Adrenal gland (tissue), 12 donors: ENCODE data around the gene CDH4. TPM values are rescaled to one million over a fixed set of nuclear protein-coding genes. Genes with fewer than 3 reads are reported as not detected.

Experiments used
- DNase-seq, 7 donors: peaks; one replicate each; pipeline ENCODE4 v3.0.0-alpha.2; 2019 to 2020
- H3K27ac ChIP-seq, 5 donors: fragments of 200-600 bp; sonication (generic) in 4 of 5; 1 replicate in 3 of 5; 2 replicates in 2 of 5; pipeline versions ENCODE4 v1.5.1 to v1.8.0; 2016 to 2020; ENCODE audit warnings: mild to moderate bottlenecking in 1 of 5
- H3K27me3 ChIP-seq: fragments of 200-600 bp; 2 replicates; pipeline ENCODE4 v1.8.0; 2021
- H3K36me3 ChIP-seq, 2 donors: fragments of 200-600 bp; replicated peaks in 1 of 2; 1 replicate in 1 of 2; 2 replicates in 1 of 2; pipeline versions ENCODE4 v1.5.1 to v1.8.0; 2018 to 2022
- H3K4me1 ChIP-seq, 2 donors: fragments of 200-600 bp; replicated peaks in 1 of 2; 1 replicate in 1 of 2; 2 replicates in 1 of 2; pipeline versions ENCODE4 v1.5.1 to v1.8.0; 2018 to 2021
- H3K4me3 ChIP-seq, 4 donors: fragments of 200-600 bp; sonication (generic) in 3 of 4; one replicate each; pipeline ENCODE4 v1.5.1; 2016 to 2018
- H3K9me3 ChIP-seq, 3 donors: fragments of 200-600 bp; sonication (generic) in 1 of 3; replicated peaks in 1 of 3; 1 replicate in 2 of 3; 2 replicates in 1 of 3; pipeline versions ENCODE4 v1.5.1 to v1.8.0; 2016 to 2021
- POLR2A ChIP-seq, 2 donors: fragments of 450-650 bp; IDR thresholded peaks; one replicate each; pipeline ENCODE4 v1.6.1; 2017; ENCODE audit warnings: antibody characterized with exemption in 2 of 2, mild to moderate bottlenecking in 2 of 2, moderate library complexity in 1 of 2
- WGBS, 4 donors: extraction: QIAGEN DNeasy Blood & Tissue Kit in 2 of 4; methylation state at CpG; one replicate each; pipeline versions ENCODE4 v1.1.5 to v1.1.7; 2013 to 2017; 5-methylcytosine and 5-hydroxymethylcytosine counted together
- intact Hi-C, 2 donors: fragments of 100-400 bp; cut with DNase I; formaldehyde crosslinking; loops; one replicate each; pipeline versions ENCODE4 v1.14.1 to v1.15.0; 2022 to 2023
- polyA plus RNA-seq, 3 donors: library from polyadenylated mRNA; stranded (reverse); fragments of 200-250 nt in 2 of 3; fragments of 350-450 nt in 1 of 3; fragmentation: Illumina TruSeq in 1 of 3; extraction: RNeasy Lipid Tissue Mini Kit (QIAGEN cat#74804) in 1 of 3; gene quantifications; one replicate each; pipeline ENCODE4 v1.2.3, GENCODE V29; 2013 to 2014
- total RNA-seq, 9 donors: library from RNA; depleted of rRNA in 4 of 9; stranded (reverse); fragments of >200 nt in 4 of 9; fragments of 120-200 nt in 1 of 9; fragmentation: NEBNext Ultra II Directional in 1 of 9; extraction: Animal tissue kit (Norgen Biotek cat#: 25700) in 1 of 9; gene quantifications; one replicate each; pipeline versions ENCODE4 v1.1.0 to v1.2.4, GENCODE V29; 2013 to 2023
- TF ChIP-seq, protein P1 (sequence below), 6 experiments: fragments of 450-650 bp in 4 of 6; fragments of 200-600 bp in 2 of 6; sonication (generic) in 1 of 6; IDR thresholded peaks; 1 replicate in 5 of 6; 2 replicates in 1 of 6; pipeline versions ENCODE4 v1.5.1 to v1.8.0; 2016 to 2021; ENCODE audit warnings: antibody characterized with exemption in 6 of 6, mild to moderate bottlenecking in 2 of 6, moderate library complexity in 1 of 6
- donor health status: healthy with polysubstance abuse.
- donor health status: Bipolar disorder and iron deficiency.
- donor health status: DM: yes; HTN: yes; CAD: no.
- donor health status: DM: no; HTN: no; CAD: no.
- donor health status: DM: no; HTN: no; CAD: no.
- donor health status: DM: yes; HTN: yes; CAD: no.

Gene CDH4
- total and polyA plus RNA-seq, 12 donors, result 0.08 to 0.53 (median 0.20) TPM; not detected in 3

GRCh38 chr20:61360296-61360695 lies 108.2 kb downstream of the CDH4 start:
- Histone ChIP-seq H3K27me3 (no peaks in the 10 kb centered on the region), H3K9me3 (no peaks in the 10 kb centered on the region), H3K36me3 (no peaks in the 10 kb centered on the region), H3K27ac (no peak overlapping the region), H3K4me3 (no peak overlapping the region), H3K4me1 (no peaks in the 10 kb centered on the region)
- TF ChIP-seq, protein P1, sequence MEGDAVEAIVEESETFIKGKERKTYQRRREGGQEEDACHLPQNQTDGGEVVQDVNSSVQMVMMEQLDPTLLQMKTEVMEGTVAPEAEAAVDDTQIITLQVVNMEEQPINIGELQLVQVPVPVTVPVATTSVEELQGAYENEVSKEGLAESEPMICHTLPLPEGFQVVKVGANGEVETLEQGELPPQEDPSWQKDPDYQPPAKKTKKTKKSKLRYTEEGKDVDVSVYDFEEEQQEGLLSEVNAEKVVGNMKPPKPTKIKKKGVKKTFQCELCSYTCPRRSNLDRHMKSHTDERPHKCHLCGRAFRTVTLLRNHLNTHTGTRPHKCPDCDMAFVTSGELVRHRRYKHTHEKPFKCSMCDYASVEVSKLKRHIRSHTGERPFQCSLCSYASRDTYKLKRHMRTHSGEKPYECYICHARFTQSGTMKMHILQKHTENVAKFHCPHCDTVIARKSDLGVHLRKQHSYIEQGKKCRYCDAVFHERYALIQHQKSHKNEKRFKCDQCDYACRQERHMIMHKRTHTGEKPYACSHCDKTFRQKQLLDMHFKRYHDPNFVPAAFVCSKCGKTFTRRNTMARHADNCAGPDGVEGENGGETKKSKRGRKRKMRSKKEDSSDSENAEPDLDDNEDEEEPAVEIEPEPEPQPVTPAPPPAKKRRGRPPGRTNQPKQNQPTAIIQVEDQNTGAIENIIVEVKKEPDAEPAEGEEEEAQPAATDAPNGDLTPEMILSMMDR (IDR thresholded peaks at IDR 0.05), result no peak
- no peak for TF ChIP-seq POLR2A (IDR thresholded peaks at IDR 0.05)
- WGBS, 4 donors, result 63 to 79% (median 73%) methylated on average over 9 of the region's 9 CpGs
- intact Hi-C loops, result no loop called here
- no peak for DNase-seq

DNA sequence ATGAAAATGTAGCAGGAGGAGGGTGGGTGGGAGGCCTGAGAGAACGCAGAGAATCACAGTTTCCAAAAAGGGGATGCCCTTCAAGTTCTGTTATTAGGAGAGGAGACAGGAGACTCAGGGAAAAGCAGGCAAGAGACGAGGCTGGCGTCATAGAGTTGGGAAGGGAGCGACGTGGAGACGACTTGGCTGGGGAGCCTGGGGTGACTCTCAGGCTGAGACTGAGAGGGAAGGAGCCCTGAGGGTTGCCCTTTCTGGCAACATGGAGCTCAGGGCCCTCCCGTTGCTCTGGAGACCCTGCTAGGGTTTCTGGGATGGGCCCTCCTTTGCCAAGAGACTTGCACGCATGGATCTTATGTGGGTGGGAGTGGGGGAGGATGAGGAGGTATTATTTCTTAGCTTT lies 108.9 kb downstream of the CDH4 start:
- Histone ChIP-seq H3K27me3 (no peaks in the 10 kb centered on the region), H3K36me3 (no peaks in the 10 kb centered on the region), H3K4me3 (no peak overlapping the region), H3K27ac (no peak overlapping the region), H3K4me1 (no peaks in the 10 kb centered on the region), H3K9me3 (no peaks in the 10 kb centered on the region)
- no peak for DNase-seq
- WGBS, 4 donors, result 65 to 71% (median 69%) methylated on average over 8 of the region's 8 CpGs
- intact Hi-C loops, result no loop called here
- no peak for TF ChIP-seq POLR2A (IDR thresholded peaks at IDR 0.05)
- TF ChIP-seq, protein P1 (IDR thresholded peaks at IDR 0.05), result no peak

- Histone ChIP-seq H3K4me3 (no peak overlapping the region), H3K27ac (no peak overlapping the region), H3K36me3 (no peaks in the 10 kb centered on the region), H3K4me1 (no peaks in the 10 kb centered on the region), H3K27me3 (no peaks in the 10 kb centered on the region), H3K9me3 (no peaks in the 10 kb centered on the region)
- WGBS, 4 donors, result 88 to 94% (median 92%) methylated on average over 10 to 14 of the region's 14 CpGs
- TF ChIP-seq, protein P1 (IDR thresholded peaks at IDR 0.05), result no peak
- TF ChIP-seq POLR2A (IDR thresholded peaks at IDR 0.05), result no peak
- DNase-seq, result no peak
- intact Hi-C loops, result no loop called here
Observed at GRCh38 chr20:61361501-61361900, 109.4 kb downstream of the CDH4 start.

DNA sequence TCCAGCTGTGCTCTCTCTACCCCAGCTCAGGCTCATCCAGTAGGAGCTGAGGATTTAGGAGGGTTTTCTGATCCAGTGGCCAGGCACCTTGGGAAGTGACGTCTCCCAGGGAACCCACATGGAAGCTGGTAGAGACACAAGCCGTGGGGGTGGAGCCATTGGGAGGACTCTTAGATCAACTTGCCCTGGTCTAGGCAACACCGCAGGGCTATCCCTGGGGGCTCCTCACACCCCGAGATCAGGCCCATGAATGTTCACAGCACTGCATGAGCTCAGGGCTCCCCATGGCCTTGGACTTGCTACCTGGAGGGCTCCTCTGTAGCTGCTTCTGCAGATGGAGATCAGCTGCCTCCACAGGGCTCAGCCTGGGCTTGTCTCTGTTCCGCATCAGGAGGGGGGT lies 112.1 kb downstream of the CDH4 start:
- no peak for TF ChIP-seq POLR2A (IDR thresholded peaks at IDR 0.05)
- TF ChIP-seq, protein P1 (IDR thresholded peaks at IDR 0.05), result no peak
- DNase-seq, result no peak
- no peaks in the 10 kb centered on the region for H3K36me3 ChIP-seq
- H3K27me3 ChIP-seq, result no peaks in the 10 kb centered on the region
- no peak overlapping the region for H3K27ac ChIP-seq
- WGBS, 4 donors, result 79 to 86% (median 80%) methylated on average over 3 to 5 of the region's 5 CpGs
- intact Hi-C loops, result no loop called here
- no peaks in the 10 kb centered on the region for H3K4me1 ChIP-seq
- H3K4me3 ChIP-seq, result no peak overlapping the region
- no peaks in the 10 kb centered on the region for H3K9me3 ChIP-seq
